Activated CD4-positive, alpha-beta T cell treated with anti-CD3 and anti-CD28 coated beads, Interleukin-2, Interleukin-6, amounts not matched to agents 100 ng/mL and 50 ng/mL, durations not matched to agents 16 hours and 8 hours (primary cell): Measurements from ENCODE around the gene APBB1.

ENCODE experiments used
- DNase-seq: peaks from one replicate; pipeline ENCODE4 v3.0.0-alpha.2; 2020

The APBB1 gene

DNA sequence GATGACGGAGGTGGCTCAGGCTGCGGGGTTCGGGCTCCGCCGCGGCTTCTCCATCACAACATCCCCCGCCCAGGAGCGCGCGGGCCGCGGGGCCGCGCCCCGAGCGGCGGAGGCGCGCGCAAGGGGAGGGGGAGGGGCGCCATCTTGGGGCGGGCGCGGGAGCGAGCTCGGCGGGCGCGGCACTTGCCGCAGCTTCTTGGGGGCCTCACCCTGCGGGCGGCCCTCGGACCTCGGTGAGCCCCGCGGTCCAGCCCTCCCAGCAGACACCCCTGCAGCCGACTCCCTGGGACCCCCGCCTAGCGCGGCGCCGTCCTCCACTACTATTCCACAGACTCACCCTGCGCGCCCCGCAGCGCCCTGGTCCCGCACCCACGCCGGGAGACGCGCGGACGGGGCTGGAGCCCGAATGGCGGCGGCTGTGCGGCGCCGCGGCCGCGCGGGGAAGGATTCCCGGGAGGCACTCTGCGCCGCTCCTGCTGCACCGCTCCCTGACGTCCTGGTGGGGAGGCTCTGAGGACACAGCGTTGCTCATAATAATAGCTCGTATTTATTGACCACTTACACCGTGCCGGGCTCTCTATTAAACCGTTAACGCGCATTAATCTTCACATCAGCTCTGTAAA is at the start of gene APBB1:
APBB1 (minus strand) TSS at position 86 of the 623 bp plus-strand sequence. CDS start 7,747 bp downstream, outside the sequence.
- DNase-seq = peak; percentile 75

DNA sequence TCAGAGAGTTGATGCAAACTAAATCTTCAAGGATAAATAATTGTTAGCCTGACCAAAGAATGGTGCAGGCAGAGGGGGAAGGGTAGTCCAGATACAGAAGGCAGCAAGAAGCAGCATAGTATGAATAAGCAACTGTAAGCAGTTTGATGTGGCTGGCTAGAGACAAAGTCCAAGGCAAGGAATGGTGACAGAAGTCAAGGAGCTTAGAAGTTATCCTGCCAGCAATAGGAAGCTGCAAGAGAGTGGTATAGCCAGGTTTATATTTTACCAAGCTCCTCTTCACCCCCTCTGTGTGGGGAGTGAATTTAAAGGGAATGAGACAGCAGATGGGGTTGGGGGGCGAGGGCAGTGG is 40.2 kb upstream of the APBB1 start:
- no peak for DNase-seq

DNA sequence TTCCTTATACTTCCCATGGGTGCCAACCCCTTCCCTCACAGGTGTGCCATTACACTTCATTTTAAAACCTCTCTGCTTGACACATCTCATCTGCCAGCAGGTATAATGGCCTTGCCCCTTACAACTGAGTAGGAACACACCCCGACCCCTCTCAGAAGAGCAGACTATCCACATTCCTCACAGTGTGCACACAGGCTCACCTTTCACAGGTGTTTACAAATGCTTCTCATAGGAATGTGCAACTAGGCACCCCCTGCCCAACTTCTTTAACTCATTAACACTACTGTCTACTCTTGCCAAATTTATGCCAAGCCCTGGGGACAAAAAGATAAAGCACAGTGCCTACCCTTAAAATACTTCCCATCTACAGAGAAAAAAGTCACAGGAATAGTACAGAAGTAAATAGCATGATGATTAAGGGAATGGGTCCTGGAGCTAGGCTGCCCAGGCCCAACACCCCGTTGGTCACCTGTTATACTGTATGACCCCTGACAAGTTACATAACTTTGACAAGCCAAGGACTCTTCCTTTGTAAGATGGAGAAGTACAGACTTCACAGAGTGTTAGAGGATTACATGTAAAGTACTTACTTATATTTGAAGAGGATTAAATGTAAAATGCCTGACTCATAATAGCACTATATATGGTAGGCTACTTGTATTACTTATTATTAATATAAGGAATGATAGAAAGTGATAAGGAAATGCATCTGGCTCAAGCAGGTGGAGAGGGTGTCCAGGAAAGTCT is 39.6 kb upstream of the APBB1 start:
- DNase-seq = no peak

DNA sequence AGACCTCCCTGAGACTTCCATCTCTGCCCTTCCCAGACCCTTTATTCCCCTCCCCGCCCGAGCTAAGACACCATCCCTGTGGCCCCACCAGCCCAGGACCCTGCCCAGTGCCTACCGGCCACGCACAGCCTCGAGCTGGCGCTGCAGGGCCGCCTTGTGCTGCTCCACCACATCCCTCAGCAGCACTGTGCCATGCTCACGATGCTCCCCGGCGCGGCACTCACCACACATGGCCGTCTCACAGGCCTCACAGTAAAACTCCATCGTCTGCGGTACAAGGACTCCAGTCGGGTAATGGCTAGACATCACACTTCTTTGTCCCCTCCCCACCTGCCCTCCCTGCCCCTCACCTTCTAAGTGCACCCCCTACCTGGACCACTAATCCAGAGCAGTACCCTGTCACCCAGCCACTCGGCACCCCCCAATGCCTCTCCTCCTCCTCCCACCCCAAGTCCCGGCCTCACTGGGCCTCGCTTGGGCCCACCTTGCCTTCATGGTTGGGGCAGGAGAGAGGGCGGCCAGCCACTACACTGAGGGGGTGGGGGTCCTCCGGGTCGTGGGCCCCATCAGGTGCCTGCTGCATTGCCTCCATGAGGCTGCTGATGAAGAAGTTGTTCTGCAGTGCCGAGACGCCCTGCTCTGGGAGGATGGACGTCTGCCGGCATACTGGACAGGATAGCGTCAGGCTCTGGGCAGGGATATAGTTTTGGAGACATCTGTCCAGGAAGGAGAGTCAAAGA is 38.9 kb upstream of the APBB1 start:
- no peak for DNase-seq

DNA sequence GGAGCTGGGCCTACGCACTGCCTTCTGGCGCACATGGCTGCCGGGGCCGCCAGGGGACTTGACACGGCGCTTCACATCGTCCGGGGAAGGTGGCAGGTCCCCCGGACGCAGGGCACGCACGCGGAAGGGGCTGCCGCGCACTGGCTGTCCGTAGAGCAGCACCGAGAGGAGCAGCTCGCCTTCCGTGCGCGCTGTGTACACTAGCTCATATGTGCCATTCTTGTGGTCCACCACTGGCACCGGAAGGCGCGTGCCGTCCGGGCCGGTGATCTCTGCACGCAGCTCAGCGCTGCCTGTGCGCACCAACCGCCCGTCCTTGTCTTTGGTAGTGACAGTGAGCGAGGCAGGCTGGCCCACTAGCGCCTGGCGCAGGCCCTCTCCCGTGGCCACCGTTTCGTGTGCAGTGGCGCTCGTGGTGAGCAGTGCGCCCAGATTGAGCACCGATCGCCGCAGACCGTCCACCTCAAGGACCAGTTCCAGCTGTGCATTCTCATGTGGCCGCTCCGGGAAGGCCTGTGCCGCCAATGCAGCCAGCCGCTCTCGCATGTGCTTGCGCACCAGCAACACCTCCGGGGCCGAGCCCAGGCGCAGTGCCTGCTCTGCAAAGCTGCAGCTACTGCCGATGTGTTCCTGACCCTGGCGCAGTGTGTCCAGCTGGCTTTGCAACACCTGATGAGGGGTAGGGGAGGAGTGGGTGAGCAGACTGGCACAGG is 37.6 kb upstream of the APBB1 start:
- DNase-seq = no peak

DNA sequence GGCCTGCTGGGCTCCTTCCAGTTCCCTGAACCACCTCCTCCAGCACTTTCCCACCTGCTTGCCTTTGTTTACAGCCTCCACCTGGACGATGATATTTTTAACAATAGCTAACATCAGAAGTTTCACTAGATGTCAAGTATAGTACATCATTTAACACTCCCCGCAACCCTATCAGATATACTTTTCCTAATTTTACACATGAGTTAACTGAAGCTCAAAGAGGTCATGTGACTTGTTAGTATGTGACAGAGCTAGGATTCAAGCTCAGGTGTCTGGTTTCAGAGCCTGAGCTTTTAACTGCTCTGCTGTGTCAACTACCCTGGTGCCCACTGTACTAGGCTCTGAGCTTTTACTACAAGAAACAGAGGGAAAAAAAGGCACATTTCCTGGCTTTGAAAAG is 36.2 kb upstream of the APBB1 start:
- no peak for DNase-seq

DNA sequence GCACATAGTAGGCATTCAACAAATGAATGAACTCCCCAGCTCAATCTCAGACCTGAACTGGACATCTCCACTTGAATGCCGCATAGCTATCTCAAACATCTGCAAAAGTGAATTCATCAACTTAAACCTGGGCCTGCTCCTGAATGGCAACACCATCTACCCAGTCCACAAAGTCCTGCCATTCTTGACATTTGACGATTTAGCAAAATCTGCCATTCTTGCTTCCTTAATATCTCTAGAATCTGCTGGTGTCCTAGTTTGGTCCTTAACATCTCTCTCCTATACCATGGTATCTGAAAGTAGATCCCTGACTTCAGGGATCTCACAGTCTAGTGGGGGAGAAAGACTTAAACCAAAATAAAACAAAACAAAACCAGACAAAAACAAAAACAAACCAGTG is 34.3 kb upstream of the APBB1 start:
- DNase-seq = no peak

DNA sequence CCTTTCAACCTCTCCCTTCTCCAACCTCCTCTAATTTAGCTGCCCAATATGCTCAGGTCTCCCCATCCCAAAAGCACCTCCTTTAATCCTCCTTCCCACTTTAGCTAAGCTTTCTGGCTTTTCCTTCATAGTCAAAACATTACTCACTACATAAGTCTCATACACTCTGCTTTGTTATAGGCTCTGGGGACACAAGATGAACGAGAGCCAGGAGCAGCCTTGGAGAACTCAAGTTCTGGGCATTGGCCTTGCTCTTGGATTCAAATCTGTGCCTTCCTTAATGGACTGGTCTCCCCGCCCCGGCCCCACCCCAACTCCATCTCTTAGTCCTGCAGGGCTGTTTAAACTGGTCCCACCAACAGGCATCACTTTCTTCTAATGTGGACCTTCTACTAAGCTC is 33.3 kb upstream of the APBB1 start:
- no peak for DNase-seq

DNA sequence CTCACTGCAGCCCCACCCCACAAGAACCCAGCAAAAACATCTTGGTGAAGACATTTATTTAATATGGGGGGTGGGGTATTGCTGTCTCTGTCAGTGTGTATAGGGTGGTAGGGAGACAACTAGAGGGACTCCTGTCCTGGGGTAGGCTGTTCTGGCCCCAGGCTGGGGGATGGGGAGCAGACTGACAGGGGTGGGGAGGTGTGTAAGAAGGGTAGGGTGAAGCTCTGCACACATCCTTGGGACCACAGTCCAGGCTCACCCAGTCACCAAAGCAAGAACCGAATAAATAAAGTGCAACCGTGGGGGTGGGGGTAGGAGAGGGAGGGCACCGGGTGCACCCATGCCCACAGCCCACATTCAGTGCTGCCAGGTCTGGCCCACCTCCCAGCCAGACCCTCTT is 29.7 kb upstream of the APBB1 start:
- no peak for DNase-seq

DNA sequence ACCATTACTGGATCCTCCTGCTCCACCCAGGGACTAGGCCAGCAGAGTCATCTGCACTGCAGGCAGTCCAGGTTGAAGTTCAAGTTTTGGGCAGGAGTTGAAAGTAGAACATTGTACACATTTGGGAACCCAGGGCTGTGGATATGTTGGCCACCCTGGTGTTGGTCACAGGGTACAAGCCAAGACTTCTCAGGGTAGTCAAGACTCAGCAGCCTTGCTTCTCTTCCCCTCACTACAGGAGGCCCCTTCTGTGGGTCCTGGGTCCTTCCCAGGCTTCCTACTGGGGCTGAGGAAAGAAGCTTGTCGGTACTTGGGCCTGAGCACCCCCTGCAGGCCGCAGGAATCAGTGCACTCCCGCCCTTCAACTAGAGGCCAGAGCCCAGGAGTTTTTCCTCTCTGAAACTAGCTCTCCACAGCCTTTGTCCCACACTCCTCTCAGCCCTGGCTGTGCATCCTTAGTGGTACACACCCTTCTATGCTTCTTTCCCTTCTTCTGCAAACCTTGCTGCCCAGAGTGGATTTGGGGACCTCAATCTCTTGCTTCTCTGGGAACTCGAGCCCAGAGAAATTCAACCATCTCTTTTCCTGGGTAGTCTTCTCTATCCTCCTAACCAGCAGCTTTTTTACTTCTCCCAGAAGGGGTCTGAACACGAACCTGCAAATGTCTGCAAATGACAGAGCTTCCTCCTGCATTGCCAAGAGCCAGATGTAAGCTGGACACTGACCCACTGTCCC is 24.5 kb upstream of the APBB1 start:
- DNase-seq = peak; percentile 63

DNA sequence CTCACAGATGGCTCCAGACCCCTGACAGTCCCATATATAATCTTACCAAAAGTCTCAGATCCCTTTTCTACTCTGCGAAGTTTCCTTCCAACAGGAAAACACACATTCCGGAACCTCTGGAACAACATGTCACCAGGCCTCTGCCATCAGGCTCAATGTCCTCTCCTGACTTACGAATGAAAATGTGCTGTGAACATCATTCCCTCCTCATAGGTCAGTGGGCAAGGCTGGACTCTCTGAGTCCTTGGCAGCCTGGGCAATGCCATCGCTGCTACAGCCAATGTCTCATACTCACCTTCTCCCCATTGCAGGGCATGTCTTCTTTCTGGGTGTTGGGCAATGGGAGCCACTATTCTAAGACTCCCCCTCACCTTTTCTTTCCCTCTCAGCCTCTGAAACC is 23.5 kb upstream of the APBB1 start:
- DNase-seq = no peak

DNA sequence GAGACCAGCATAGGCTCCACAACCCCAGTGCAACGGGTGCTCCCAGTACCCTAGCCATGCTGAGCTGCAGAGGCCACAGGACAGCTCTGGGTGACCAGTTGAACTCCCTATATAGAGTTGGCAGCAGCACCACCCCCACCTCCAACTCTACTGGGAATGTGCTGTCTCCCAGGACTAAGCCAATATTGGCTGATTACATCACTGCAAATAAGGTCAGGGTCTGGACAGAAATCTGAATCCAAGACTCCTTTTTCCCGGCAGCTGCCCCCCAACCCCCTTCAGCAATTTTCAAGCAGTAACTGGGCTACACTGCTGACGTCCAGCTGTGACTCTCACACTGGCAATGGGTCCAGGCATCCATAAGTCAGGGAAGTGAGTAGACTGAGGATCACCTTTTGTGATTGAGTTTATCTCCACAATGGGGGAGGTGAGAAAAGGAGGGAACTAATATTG is 22.0 kb upstream of the APBB1 start, which contains the start of gene HPX:
HPX (minus strand) TSS at position 82 of the 453 bp plus-strand sequence; CDS start at position 58, 24 bp downstream.
- DNase-seq = no peak

DNA sequence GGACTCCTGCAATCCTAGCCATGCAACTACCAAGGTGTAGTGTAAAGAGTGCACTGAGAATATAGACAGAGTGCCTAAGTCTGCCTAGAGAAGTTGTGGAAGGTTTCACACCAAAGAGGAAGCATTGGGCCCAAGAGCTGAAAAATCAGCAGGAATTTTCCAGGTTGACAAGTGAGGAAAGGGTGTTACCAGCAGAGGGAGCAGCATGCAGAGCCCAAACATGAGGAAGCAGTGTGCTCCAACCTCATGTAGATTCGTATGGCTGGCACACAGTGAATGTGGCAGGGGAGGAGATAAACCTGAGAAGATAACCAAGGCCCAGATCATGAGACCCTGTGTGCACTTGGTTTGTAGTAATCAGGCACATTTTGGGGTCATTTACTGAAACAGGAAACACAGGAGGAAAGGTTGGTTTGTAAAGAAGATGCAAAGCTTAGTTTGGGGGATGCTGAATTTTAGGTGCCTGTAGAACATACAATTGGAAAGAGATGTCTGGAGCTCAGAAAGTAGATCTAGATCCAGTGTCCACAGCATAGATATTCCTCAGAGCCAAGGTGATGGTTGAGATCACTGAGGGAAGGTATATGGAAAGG is 20.2 kb upstream of the APBB1 start:
- peak; percentile 41 for DNase-seq

DNA sequence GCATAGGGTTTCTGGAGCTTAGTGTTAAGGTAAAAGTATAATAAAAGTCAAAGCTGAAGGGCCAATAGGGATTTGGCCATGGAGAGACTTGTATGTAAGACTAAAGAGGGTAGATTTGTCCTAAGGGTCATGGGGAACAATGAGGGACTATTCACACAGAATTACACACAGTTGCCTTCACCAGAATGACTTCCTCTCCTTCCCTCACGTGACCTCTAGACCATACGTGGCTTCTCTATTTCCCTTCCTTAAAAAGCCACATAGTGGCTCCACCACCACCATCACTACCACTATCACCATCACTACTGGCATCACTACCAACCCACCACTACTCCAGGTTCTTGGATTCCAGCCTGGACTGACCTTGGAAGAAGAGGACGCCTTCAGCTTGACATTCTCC is 19.1 kb upstream of the APBB1 start:
- peak; percentile 23 for DNase-seq

DNA sequence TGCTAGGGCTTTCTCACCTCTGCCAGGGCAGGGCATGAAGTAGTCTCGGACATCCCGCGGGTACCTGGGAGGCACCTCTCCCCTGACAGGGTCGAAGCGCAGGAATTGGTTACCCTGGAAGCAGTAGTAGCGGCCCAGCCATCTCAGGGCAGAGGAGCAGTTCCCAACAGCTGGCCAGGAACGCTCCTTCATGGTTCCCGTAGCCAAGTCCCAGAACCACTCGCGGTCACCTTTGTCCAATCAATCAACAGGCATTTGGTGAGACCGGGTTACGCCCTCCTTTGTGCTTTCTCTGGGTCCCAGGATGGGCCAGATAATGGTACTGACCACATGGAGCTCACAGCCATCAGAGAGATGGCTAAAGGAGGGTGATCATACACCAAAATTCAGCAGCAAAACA is 18.5 kb upstream of the APBB1 start:
- no peak for DNase-seq

DNA sequence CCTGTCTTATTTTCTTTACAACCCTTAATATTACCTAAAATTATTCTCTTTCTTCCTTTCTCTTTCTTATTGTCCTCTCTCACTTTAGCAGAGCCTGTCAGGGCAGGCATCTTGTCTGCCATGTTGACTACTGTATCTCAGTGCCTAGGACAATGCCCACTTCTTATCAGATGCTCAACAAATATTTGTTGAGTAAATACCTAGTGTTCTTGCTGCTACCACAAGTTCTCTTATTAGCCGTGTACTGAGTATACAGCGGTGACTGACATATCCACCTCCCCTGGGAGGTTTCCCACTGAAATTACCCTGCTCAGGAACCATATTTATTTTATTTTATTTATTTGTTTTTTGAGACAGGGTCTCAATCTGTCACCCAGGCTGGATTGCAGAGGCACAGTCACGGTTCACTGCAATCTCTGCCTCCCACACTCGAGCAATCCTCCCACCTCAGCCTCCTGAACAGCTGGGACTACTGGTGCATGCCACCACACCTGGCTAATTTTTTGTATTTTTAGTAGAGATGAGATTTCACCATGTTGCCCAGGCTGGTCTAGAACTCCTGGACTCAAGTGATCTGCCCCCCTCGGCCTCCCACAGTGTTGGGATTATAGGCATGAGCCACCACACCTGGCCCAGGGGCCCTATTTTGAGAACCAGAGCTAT is 15.2 kb upstream of the APBB1 start:
- no peak for DNase-seq

DNA sequence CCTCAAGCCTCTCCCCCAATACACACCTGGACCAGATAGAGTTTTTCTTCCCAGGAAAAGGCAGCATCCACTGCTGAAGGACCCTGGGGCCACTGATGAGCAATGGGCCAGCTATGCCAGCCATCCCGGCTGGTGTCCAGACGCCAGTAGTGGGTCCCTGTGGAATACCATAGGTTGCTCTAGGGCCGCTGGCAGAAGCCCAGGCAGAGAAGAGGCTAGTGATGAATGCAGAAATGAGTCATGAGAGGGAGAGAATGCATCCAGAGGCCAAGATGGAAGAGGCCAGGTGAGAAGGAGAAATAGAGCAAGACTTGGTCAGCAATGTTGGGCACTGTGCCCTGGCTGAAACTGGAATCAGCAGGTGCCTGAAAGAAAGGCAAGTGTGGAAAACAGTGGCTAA is 13.0 kb upstream of the APBB1 start:
- no peak for DNase-seq

DNA sequence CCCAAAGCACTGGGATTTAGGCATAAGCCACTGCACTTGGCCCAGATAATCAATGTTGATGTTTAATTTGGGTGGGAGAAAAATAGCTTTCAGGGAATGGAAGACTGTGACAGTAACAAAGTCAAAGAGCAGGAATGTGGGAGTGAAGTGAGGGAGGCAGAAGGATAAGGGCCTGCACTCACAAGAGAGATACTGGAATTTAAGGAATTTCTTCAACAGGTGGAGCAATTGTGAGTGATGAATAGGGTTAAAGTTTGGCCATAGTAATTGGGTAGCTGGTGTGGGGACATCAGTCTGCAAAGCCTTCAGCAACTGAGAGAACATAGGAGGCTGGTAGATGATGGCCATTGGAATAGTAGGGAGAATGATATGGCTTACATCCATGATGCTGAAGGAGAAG is 8.6 kb upstream of the APBB1 start:
- DNase-seq = no peak

DNA sequence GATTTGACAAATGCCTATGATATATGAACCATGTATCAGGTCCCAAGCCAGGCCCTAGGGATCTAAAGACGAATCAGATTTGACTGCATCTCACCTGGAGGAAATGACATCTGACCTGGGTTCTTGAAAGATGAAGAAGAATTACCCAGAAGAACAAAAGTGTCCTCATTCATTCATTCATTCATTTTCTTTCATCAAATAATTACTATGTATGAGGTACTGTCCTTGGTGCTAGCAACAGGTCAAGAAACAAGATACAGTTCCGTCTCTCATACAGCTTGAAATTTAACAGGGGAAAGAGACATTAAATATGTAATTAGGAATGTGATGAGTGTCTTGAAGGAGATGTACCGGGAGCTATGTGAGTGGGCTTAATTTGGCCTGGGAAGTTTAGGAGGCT is 1.8 kb upstream of the APBB1 start:
- DNase-seq = no peak

DNA sequence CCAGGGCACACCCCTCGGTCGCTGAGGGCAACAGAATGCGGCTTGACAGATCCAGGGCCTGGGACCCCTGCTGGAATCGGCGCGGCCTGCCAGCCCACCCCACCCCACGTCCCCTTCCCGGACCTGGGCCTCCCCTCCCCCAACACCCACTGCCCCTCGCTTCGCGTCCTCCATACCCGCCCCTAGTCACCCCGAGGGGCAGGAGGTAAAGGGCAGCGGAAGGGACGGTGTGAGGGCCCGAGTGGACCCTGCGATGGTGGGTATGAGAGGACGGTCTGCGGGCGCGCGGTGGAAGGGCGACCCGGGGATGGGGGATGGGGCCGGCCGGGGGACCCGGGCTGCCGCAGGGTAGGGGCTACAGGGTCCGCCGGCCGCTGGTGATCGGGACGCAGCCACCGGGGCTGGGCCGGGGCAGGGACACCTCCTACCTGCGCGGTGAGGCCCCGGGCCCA is 311 bp downstream of the APBB1 start:
- no peak for DNase-seq

DNA sequence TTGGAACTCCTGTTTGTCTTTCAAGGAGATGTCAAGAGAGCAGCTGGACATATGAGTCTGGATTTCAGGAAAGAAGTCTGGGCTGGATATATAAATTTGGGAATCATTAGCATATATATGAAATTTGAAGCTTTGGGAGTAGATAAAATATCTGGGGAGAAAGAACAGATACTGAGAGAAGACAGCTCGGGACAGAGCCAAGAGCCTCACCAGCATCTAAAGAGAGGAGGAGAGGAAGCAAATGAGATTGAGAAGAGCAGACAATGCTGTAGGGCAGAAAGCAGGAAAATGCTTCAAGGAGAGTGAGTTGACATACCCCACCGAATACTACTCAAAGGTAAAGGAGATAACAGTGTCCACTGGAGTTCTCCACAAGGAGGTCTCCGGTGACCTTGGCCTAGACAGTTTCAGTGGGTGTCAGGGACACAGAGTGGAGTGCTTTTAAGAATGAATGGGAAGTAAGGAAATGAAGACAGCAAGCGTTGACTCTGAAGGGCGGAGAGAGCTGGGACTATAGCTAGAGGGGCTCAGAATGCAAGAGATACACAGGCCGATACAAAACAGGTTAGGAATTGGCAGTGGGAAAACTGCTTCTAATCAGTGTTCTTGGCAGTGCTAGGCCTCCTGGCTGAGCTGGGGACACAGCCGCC is 862 bp downstream of the APBB1 start:
- no peak for DNase-seq
